HUES64 (cell line): Measurements from ENCODE around the gene SHISA6.
A peak's percentile ranks its signal among the peaks of the same experiment; 100 is the strongest.

Source experiments
- H3K27ac ChIP-seq: 2 replicates; pipeline ENCODE4 v1.7.0; 2013; ENCODE audit warnings: low read depth, low read length, inconsistent platforms
- H3K27me3 ChIP-seq: 2 replicates; pipeline ENCODE4 v1.6.1; 2013; ENCODE audit warnings: mild to moderate bottlenecking, low read length; ENCODE audit not compliant: insufficient read depth
- H3K36me3 ChIP-seq: 2 replicates; pipeline ENCODE4 v1.6.1; 2013; ENCODE audit warnings: mild to moderate bottlenecking, low read length; ENCODE audit not compliant: insufficient read depth
- H3K4me1 ChIP-seq: 2 replicates; pipeline ENCODE4 v1.6.1; 2013; ENCODE audit warnings: mild to moderate bottlenecking, low read length, moderate library complexity; ENCODE audit not compliant: insufficient read depth
- H3K4me3 ChIP-seq: 2 replicates; pipeline ENCODE4 v1.5.1; 2013; ENCODE audit warnings: mild to moderate bottlenecking, low read length, moderate library complexity
- H3K9ac ChIP-seq: 2 replicates; pipeline ENCODE4 v1.6.1; 2013; ENCODE audit warnings: mild to moderate bottlenecking, low read depth, low read length
- H3K9me3 ChIP-seq: 2 replicates; pipeline ENCODE4 v1.6.1; 2013; ENCODE audit warnings: low read depth, low read length; ENCODE audit not compliant: insufficient read depth
- WGBS: fragments of 150-250, 120-280 bp; methylation state at CpG from one replicate; pipeline ENCODE4 v1.1.7; 2013; ENCODE audit warnings: missing lambda C conversion rate; 5-methylcytosine and 5-hydroxymethylcytosine counted together

SHISA6 gene

GRCh38 chr17:11240041-11240840 lies 772 bp upstream of the SHISA6 start:
- Histone ChIP-seq H3K36me3 (no peaks in the 10 kb centered on the region), H3K9me3 (no peaks in the 10 kb centered on the region), H3K27me3 (peaks cover 75% of the 10 kb centered on the region), H3K4me3 (peak overlapping the region; percentile 54), H3K4me1 (peaks cover 18% of the 10 kb centered on the region; the same call in 1 of the 2 replicates), H3K27ac (no peak overlapping the region), H3K9ac (no peak overlapping the region)
- WGBS, result under 1% methylated on average over 80 of the region's 90 CpGs

GRCh38 chr17:11241611-11242226 lies 706 bp downstream of the SHISA6 start:
- peaks cover 76% of the 10 kb centered on the region for H3K27me3 ChIP-seq
- H3K36me3 ChIP-seq, result no peaks in the 10 kb centered on the region
- no peak overlapping the region for H3K27ac ChIP-seq
- 20% methylated on average over 58 of the region's 58 CpGs for WGBS
- H3K9me3 ChIP-seq, result no peaks in the 10 kb centered on the region
- peak overlapping the region; percentile 54 for H3K4me3 ChIP-seq
- peaks cover 18% of the 10 kb centered on the region; the same call in 1 of the 2 replicates for H3K4me1 ChIP-seq
- H3K9ac ChIP-seq, result no peak overlapping the region

- 60% methylated on average over 9 of the region's 9 CpGs for WGBS
Measured at GRCh38 chr17:11242411-11242810, 1.4 kb downstream of the SHISA6 start.

GRCh38 chr17:11244776-11245175 lies 3.8 kb downstream of the SHISA6 start:
- H3K36me3 ChIP-seq, result no peaks in the 10 kb centered on the region
- WGBS, result 77% methylated on average over 6 of the region's 6 CpGs
- no peak overlapping the region for H3K9ac ChIP-seq

More at GRCh38 chr17:11242411-11242810, 1.4 kb downstream of the SHISA6 start:
- Histone ChIP-seq H3K9me3 (no peaks in the 10 kb centered on the region), H3K9ac (no peak overlapping the region), H3K36me3 (no peaks in the 10 kb centered on the region), H3K27ac (no peak overlapping the region), H3K4me1 (peaks cover 18% of the 10 kb centered on the region; the same call in 1 of the 2 replicates), H3K4me3 (no peak overlapping the region; the same call in 1 of the 2 replicates), H3K27me3 (peaks cover 76% of the 10 kb centered on the region)

GRCh38 chr17:11245187-11245586 lies 4.2 kb downstream of the SHISA6 start:
- peaks cover 48% of the 10 kb centered on the region for H3K27me3 ChIP-seq
- WGBS, result 81% methylated on average over 7 of the region's 7 CpGs
- no peak overlapping the region for H3K27ac ChIP-seq
- H3K9me3 ChIP-seq, result no peaks in the 10 kb centered on the region
- no peak overlapping the region for H3K4me3 ChIP-seq
- H3K36me3 ChIP-seq, result no peaks in the 10 kb centered on the region
- H3K9ac ChIP-seq, result no peak overlapping the region
- peaks cover 11% of the 10 kb centered on the region; the same call in 1 of the 2 replicates for H3K4me1 ChIP-seq

More at GRCh38 chr17:11244776-11245175, 3.8 kb downstream of the SHISA6 start:
- H3K27me3 ChIP-seq, result peaks cover 53% of the 10 kb centered on the region
- no peaks in the 10 kb centered on the region for H3K9me3 ChIP-seq
- H3K4me1 ChIP-seq, result peaks cover 11% of the 10 kb centered on the region; the same call in 1 of the 2 replicates
- H3K27ac ChIP-seq, result no peak overlapping the region
- H3K4me3 ChIP-seq, result no peak overlapping the region

- Histone ChIP-seq H3K27me3 (peaks cover 42% of the 10 kb centered on the region), H3K9me3 (no peaks in the 10 kb centered on the region), H3K4me1 (peaks cover 11% of the 10 kb centered on the region; the same call in 1 of the 2 replicates), H3K27ac (no peak overlapping the region), H3K9ac (no peak overlapping the region), H3K36me3 (no peaks in the 10 kb centered on the region), H3K4me3 (no peak overlapping the region)
- 89% methylated on average over 2 of the region's 3 CpGs for WGBS
Measured at GRCh38 chr17:11245791-11246190, 4.8 kb downstream of the SHISA6 start.

GRCh38 chr17:11250161-11250560 lies 9.1 kb downstream of the SHISA6 start:
- Histone ChIP-seq H3K4me1 (no peaks in the 10 kb centered on the region), H3K9ac (no peak overlapping the region), H3K27me3 (peaks cover 3% of the 10 kb centered on the region; the same call in 1 of the 2 replicates), H3K36me3 (no peaks in the 10 kb centered on the region), H3K4me3 (no peak overlapping the region), H3K9me3 (no peaks in the 10 kb centered on the region), H3K27ac (no peak overlapping the region)
- WGBS, result 86% methylated on average over 7 of the region's 7 CpGs

GRCh38 chr17:11251561-11252107 lies 10.6 kb downstream of the SHISA6 start:
- 80% methylated on average over 11 of the region's 11 CpGs for whole genome bisulfite sequencing
- Histone ChIP-seq H3K4me1 (no peaks in the 10 kb centered on the region), H3K9me3 (no peaks in the 10 kb centered on the region), H3K36me3 (no peaks in the 10 kb centered on the region), H3K27ac (no peak overlapping the region), H3K9ac (no peak overlapping the region), H3K4me3 (no peak overlapping the region), H3K27me3 (no peaks in the 10 kb centered on the region)

GRCh38 chr17:11252146-11252545 lies 11.1 kb downstream of the SHISA6 start:
- H3K27ac ChIP-seq, result no peak overlapping the region
- no peaks in the 10 kb centered on the region for H3K27me3 ChIP-seq
- peaks cover 3% of the 10 kb centered on the region; the same call in 1 of the 2 replicates for H3K4me1 ChIP-seq
- no peaks in the 10 kb centered on the region for H3K36me3 ChIP-seq
- 91% methylated on average over 9 of the region's 11 CpGs for WGBS
- H3K9ac ChIP-seq, result no peak overlapping the region
- H3K4me3 ChIP-seq, result no peak overlapping the region
- no peaks in the 10 kb centered on the region for H3K9me3 ChIP-seq

GRCh38 chr17:11256877-11257276 lies 15.9 kb downstream of the SHISA6 start:
- H3K4me3 ChIP-seq, result no peak overlapping the region
- peaks cover 4% of the 10 kb centered on the region; the same call in 1 of the 2 replicates for H3K4me1 ChIP-seq
- no peaks in the 10 kb centered on the region for H3K27me3 ChIP-seq
- 67% methylated on average over 11 of the region's 11 CpGs for WGBS
- no peaks in the 10 kb centered on the region for H3K36me3 ChIP-seq
- H3K9me3 ChIP-seq, result 0 out of 2 replicates have a peak, but pooled peaks cover 4% of the 10 kb centered on the region
- H3K27ac ChIP-seq, result no peak overlapping the region
- H3K9ac ChIP-seq, result no peak overlapping the region
